Measurements from ENCODE around the gene CYSLTR1. TPM values are rescaled to one million over a fixed set of nuclear protein-coding genes. Genes with fewer than 3 reads are reported as not detected.
"Not testable (repeated sequence)": the region's sequence is repeated elsewhere in the genome, so short reads cannot be mapped to it uniquely, and the experiment has no call there.

Gene CYSLTR1
- total RNA-seq, 1 experiment from 2014 or later: 2.1 TPM

DNA sequence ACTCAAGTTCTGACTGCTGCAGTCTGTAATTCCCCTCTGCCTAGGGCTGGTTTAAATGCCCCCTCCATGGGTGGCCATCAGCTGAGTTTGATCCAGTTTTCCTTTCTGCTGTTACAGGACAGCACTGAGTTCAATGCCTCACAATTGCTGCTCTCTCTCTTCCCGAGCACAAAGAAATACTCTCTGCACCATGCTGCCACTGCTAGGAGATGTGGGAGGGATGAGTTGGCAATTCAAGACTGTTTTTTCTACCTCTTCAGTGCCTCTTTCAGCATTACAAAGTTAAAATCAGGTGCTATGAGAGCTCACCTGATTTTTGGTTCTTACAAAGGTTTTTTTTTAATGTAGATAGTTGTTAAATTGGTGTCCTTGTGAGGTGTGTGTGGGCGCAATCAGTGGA lies 24.3 kb downstream of the CYSLTR1 start:
- no peaks in the 10 kb centered on the region for H3K36me3 ChIP-seq (ENCODE audit: insufficient read depth, low read length, poor library complexity, severe bottlenecking)
- H3K27ac ChIP-seq (ENCODE audit: low read depth, low read length, poor library complexity, severe bottlenecking): no peak overlapping the region

GRCh38 chrX:78300933-78301332 lies 26.5 kb downstream of the CYSLTR1 start:
- CTCF ChIA-PET: not testable (repeated sequence)

More for the DNA sequence above, 24.3 kb downstream of the CYSLTR1 start:
- no TSS peak for BruUV-seq (replicated peaks)
- H3K9me3 ChIP-seq (ENCODE audit: low read depth, low read length, poor library complexity, severe bottlenecking): no peaks in the 10 kb centered on the region
- ChIA-PET CTCF (no interaction called here), POLR2A (ENCODE audit: low non-redundant PET) (no interaction called here)
- no peaks in the 10 kb centered on the region for H3K4me1 ChIP-seq (ENCODE audit: insufficient read depth, low read length, poor library complexity, severe bottlenecking)
- no peak for DNase-seq (ENCODE audit: low spot score)
- no peaks in the 10 kb centered on the region for H3K27me3 ChIP-seq (replicated peaks; ENCODE audit: insufficient read depth, low read depth, low read length, poor library complexity)
- H3K4me3 ChIP-seq (ENCODE audit: low read depth, low read length, poor library complexity, severe bottlenecking): no peak overlapping the region
- intact Hi-C loops (cut with micrococcal nuclease; ENCODE audit: unreplicated experiment): no loop called here
- no peak for TF ChIP-seq EZH2 (IDR thresholded peaks at IDR 0.05; ENCODE audit: borderline replicate concordance, low read depth, low read length, poor library complexity, severe bottlenecking)
- TF ChIP-seq, protein P1, sequence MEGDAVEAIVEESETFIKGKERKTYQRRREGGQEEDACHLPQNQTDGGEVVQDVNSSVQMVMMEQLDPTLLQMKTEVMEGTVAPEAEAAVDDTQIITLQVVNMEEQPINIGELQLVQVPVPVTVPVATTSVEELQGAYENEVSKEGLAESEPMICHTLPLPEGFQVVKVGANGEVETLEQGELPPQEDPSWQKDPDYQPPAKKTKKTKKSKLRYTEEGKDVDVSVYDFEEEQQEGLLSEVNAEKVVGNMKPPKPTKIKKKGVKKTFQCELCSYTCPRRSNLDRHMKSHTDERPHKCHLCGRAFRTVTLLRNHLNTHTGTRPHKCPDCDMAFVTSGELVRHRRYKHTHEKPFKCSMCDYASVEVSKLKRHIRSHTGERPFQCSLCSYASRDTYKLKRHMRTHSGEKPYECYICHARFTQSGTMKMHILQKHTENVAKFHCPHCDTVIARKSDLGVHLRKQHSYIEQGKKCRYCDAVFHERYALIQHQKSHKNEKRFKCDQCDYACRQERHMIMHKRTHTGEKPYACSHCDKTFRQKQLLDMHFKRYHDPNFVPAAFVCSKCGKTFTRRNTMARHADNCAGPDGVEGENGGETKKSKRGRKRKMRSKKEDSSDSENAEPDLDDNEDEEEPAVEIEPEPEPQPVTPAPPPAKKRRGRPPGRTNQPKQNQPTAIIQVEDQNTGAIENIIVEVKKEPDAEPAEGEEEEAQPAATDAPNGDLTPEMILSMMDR (conservative IDR thresholded peaks at IDR 0.05; ENCODE audit: low read depth, low read length): no peak

GRCh38 chrX:78283511-78283910 lies 43.9 kb downstream of the CYSLTR1 start:
- no TSS peak for BruUV-seq (replicated peaks)
- H3K27me3 ChIP-seq (replicated peaks; ENCODE audit: insufficient read depth, low read depth, low read length, poor library complexity): no peaks in the 10 kb centered on the region
- TF ChIP-seq, protein P1 (conservative IDR thresholded peaks at IDR 0.05; ENCODE audit: low read depth, low read length): no peak
- TF ChIP-seq EZH2 (IDR thresholded peaks at IDR 0.05; ENCODE audit: borderline replicate concordance, low read depth, low read length, poor library complexity, severe bottlenecking): no peak
- intact Hi-C loops (cut with micrococcal nuclease; ENCODE audit: unreplicated experiment): no loop called here
- H3K9me3 ChIP-seq (ENCODE audit: low read depth, low read length, poor library complexity, severe bottlenecking): peaks cover 4% of the 10 kb centered on the region
- no peaks in the 10 kb centered on the region for H3K4me1 ChIP-seq (ENCODE audit: insufficient read depth, low read length, poor library complexity, severe bottlenecking)
- no peaks in the 10 kb centered on the region for H3K36me3 ChIP-seq (ENCODE audit: insufficient read depth, low read length, poor library complexity, severe bottlenecking)
- ChIA-PET POLR2A (ENCODE audit: low non-redundant PET) (no interaction called here), CTCF (no interaction called here)
- H3K27ac ChIP-seq (ENCODE audit: low read depth, low read length, poor library complexity, severe bottlenecking): no peak overlapping the region
- no peak for DNase-seq (ENCODE audit: low spot score)
- no peak overlapping the region for H3K4me3 ChIP-seq (ENCODE audit: low read depth, low read length, poor library complexity, severe bottlenecking)

More at GRCh38 chrX:78300933-78301332, 26.5 kb downstream of the CYSLTR1 start:
- H3K4me1 ChIP-seq (ENCODE audit: insufficient read depth, low read length, poor library complexity, severe bottlenecking); POLR2A ChIA-PET (ENCODE audit: low non-redundant PET); H3K27me3 ChIP-seq (replicated peaks; ENCODE audit: insufficient read depth, low read depth, low read length, poor library complexity); DNase-seq (ENCODE audit: low spot score); BruUV-seq (replicated peaks); H3K4me3 ChIP-seq (ENCODE audit: low read depth, low read length, poor library complexity, severe bottlenecking); H3K9me3 ChIP-seq (ENCODE audit: low read depth, low read length, poor library complexity, severe bottlenecking); H3K36me3 ChIP-seq (ENCODE audit: insufficient read depth, low read length, poor library complexity, severe bottlenecking); intact Hi-C loops (cut with micrococcal nuclease; ENCODE audit: unreplicated experiment); H3K27ac ChIP-seq (ENCODE audit: low read depth, low read length, poor library complexity, severe bottlenecking): not testable (repeated sequence)

DNA sequence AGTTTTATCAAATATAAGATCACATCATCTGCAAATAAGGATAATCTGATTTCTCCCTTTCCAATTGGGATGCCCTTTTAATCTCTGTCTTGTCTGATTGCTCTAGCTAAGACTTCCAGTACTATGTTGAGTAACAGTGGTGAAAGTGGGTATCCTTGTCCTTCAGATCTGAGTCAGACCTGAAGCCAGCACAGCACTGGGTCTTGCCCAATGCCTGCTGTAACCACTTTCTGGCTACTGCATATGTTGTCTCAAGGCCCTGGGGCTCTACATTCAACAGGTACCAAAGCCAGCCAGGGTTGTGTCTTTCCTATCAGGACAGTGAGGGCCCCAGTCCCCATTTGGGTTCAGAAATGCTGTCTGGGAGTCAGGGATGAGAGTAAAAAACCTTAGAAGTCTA lies 90.3 kb downstream of the CYSLTR1 start:
- no peak overlapping the region for H3K4me3 ChIP-seq (ENCODE audit: low read depth, low read length, poor library complexity, severe bottlenecking)
- TF ChIP-seq, protein P1 (conservative IDR thresholded peaks at IDR 0.05; ENCODE audit: low read depth, low read length): no peak
- no peak for TF ChIP-seq EZH2 (IDR thresholded peaks at IDR 0.05; ENCODE audit: borderline replicate concordance, low read depth, low read length, poor library complexity, severe bottlenecking)
- intact Hi-C loops (cut with micrococcal nuclease; ENCODE audit: unreplicated experiment): no loop called here
- no peaks in the 10 kb centered on the region for H3K36me3 ChIP-seq (ENCODE audit: insufficient read depth, low read length, poor library complexity, severe bottlenecking)
- H3K4me1 ChIP-seq (ENCODE audit: insufficient read depth, low read length, poor library complexity, severe bottlenecking): no peaks in the 10 kb centered on the region
- ChIA-PET CTCF (no interaction called here), POLR2A (ENCODE audit: low non-redundant PET) (no interaction called here)
- no TSS peak for BruUV-seq (replicated peaks)
- H3K9me3 ChIP-seq (ENCODE audit: low read depth, low read length, poor library complexity, severe bottlenecking): peaks cover 4% of the 10 kb centered on the region
- no peak for DNase-seq (ENCODE audit: low spot score)
- H3K27ac ChIP-seq (ENCODE audit: low read depth, low read length, poor library complexity, severe bottlenecking): no peak overlapping the region
- no peaks in the 10 kb centered on the region for H3K27me3 ChIP-seq (replicated peaks; ENCODE audit: insufficient read depth, low read depth, low read length, poor library complexity)

DNA sequence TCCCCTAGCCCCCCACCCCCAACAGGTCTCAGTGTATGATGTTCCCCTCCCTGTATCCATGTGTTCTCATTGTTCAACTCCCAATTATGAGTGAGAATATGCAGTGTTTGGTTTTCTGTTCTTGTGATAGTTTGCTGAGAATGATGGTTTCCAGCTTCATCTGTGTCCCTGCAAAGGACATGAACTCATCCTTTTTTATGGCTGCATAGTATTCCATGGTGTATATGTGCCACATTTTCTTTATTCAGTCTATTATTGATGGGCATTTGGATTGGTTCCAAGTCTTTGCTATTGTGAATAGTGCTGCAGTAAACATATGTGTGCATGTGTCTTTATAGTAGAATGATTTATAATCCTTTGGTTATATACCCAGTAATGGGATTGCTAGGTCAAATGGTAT lies 101.4 kb downstream of the CYSLTR1 start:
- H3K27me3 ChIP-seq (replicated peaks; ENCODE audit: insufficient read depth, low read depth, low read length, poor library complexity); BruUV-seq (replicated peaks); H3K9me3 ChIP-seq (ENCODE audit: low read depth, low read length, poor library complexity, severe bottlenecking); CTCF ChIA-PET; H3K36me3 ChIP-seq (ENCODE audit: insufficient read depth, low read length, poor library complexity, severe bottlenecking); H3K27ac ChIP-seq (ENCODE audit: low read depth, low read length, poor library complexity, severe bottlenecking); H3K4me1 ChIP-seq (ENCODE audit: insufficient read depth, low read length, poor library complexity, severe bottlenecking); POLR2A ChIA-PET (ENCODE audit: low non-redundant PET); DNase-seq (ENCODE audit: low spot score); H3K4me3 ChIP-seq (ENCODE audit: low read depth, low read length, poor library complexity, severe bottlenecking); intact Hi-C loops (cut with micrococcal nuclease; ENCODE audit: unreplicated experiment): not testable (repeated sequence)
